GM18858 (cell line): Measurements from ENCODE around the gene SHC2.

Experiments used
- ATAC-seq: cut with Tn5 transposase; IDR thresholded peaks from one replicate; pipeline ENCODE4 v1.9.1; 2021; ENCODE audit not compliant: unreplicated experiment

Gene SHC2

GRCh38 chr19:374183-374885 lies 86.5 kb downstream of the SHC2 start:
- no peak for ATAC-seq

- no peak for ATAC-seq
Observed at GRCh38 chr19:373391-374182, 87.2 kb downstream of the SHC2 start.

- ATAC-seq: no peak
Observed at GRCh38 chr19:372306-372890, 88.4 kb downstream of the SHC2 start.

GRCh38 chr19:371501-372168 lies 89.2 kb downstream of the SHC2 start:
- ATAC-seq: no peak

- no peak for ATAC-seq
Observed at GRCh38 chr19:370641-371330, 90.0 kb downstream of the SHC2 start.

- ATAC-seq: no peak
Observed at GRCh38 chr19:369876-370275, 91.0 kb downstream of the SHC2 start.

- no peak for ATAC-seq
Observed at GRCh38 chr19:369256-369655, 91.6 kb downstream of the SHC2 start.

- no peak for ATAC-seq
Observed at GRCh38 chr19:368630-369024, 92.2 kb downstream of the SHC2 start.

- no peak for ATAC-seq
Observed at GRCh38 chr19:367963-368629, 92.7 kb downstream of the SHC2 start.

- ATAC-seq: no peak
Observed at GRCh38 chr19:367561-367960, 93.3 kb downstream of the SHC2 start.

- no peak for ATAC-seq
Observed at GRCh38 chr19:366951-367350, 93.9 kb downstream of the SHC2 start.
